SHP77 (cell line): ENCODE data around the gene DTNA.

Experiments used
- DNase-seq, 2 experiments: peaks; one replicate each; lab custom pipeline; 2025; lab: John Stamatoyannopoulos, UW

The DTNA gene

DNA sequence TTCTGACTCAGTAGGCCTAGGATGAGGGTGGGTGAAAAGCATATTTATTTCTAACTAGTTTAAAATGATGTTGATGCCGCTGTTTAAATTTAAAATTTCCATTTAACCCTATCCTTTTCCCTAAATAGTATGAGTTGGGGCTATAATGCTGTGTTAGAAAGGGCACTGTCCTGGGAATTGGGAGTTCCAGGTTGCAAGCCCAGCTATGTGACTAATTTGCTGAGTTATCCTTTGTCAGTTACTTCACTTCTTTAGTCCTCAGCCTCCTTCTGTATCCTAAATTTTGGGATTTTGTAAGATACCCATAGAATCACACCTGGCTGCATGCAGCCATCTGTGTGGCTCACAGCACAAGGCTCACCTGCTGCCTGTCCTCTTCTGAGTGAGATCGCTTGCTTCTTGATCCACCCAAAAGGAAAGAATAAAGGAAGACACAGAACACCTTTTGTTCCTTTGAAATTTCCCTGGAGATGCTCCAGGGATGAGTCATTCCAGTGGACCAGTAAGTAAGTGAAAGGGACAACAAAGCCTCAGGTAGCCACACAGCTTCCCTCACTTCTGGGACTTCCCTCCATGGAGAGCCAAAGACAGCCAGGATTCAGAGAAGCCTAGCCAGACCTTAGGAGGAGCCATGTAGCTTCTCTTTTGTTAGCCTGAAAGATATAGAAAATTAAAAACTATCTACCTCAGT lies 97.2 kb downstream of the DTNA start:
- no peak for DNase-seq

GRCh38 chr18:34808389-34808788 lies 98.3 kb downstream of the DTNA start:
- DNase-seq = no peak

DNA sequence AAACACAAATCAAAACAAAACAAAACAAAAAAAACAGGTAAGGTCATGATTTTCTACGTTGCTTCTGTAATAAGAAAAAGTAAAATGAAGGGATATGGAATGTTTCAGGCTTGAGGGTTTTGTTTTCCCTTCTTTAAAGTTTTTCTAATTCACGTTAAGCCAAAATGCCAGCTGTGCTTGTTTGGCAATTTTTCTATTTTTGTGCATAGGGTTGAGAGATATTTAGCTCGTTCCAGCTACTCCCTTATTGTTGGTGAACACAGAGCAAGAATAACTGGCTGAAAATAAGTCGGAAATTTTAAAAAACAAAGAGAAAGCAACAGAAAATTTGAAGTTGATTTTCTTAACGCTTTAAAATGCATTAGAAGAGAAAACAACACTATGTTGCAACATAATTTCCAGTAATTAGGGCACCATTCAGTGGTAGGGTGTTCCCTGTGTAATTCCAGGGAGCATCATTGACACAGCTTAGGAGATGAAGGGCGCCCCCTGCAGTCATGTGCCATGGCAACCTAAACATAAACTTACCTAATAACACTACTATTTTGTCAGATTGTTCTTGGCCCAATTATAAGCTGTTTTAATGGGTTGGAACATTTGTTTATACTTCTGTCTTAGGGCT lies 99.5 kb downstream of the DTNA start:
- peak; percentile 26 to 47 for DNase-seq

DNA sequence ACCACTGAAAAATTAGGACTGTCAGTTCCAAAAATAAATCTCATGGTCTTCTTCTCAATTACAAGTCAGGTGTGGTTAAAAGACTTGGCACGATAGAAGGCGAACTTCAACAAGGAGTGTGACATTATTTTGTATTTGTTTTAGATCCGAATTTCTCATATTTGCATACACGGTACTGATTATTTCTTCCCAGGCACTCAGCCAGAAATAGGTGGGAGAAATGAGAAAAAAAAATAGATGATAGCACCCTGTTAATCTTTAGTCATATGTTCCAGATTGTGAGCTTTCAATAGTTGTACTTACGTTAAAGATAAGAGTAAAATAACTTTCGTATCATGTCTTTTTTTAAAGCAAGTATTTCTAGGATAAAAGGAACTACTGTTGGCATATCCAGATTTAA lies 106.1 kb downstream of the DTNA start:
- no peak for DNase-seq

GRCh38 chr18:34817636-34818035 lies 107.5 kb downstream of the DTNA start:
- no peak for DNase-seq

- DNase-seq = no peak
Observed at GRCh38 chr18:34818064-34818463, 108.0 kb downstream of the DTNA start.

DNA sequence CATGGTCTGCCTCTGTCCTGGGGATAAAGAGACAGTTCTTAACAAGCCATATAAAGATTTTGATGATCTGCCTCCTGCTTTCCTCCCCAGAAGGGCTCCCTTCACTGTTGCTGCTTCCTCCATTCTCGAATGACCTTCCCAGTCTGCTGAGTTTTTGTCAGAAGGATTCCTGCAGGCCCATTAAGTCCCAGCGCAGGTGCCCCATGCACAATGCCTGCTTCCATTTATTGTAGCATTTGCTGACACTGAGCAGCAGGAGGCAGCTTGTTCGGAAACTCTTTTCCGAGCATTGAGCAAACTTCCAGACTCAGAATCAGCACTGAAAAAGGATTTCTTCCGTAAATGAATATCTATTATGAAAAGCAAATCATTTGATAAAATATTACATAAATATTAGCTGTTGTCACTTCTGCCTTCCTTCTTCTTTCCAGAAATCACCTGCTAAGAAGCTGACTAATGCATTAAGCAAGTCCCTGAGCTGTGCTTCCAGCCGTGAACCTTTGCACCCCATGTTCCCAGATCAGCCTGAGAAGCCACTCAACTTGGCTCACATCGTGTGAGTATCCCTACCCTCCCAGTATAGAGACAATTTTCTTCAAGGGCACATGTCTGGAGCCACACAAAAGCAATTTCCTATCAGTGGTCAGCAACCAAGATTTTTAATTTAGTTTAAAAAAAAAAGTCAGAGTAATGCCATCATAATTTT lies 110.4 kb downstream of the DTNA start:
- no peak for DNase-seq

- no peak for DNase-seq
Observed at GRCh38 chr18:34821669-34822210, 111.6 kb downstream of the DTNA start.

GRCh38 chr18:34828093-34828492 lies 118.0 kb downstream of the DTNA start:
- no peak for DNase-seq

DNA sequence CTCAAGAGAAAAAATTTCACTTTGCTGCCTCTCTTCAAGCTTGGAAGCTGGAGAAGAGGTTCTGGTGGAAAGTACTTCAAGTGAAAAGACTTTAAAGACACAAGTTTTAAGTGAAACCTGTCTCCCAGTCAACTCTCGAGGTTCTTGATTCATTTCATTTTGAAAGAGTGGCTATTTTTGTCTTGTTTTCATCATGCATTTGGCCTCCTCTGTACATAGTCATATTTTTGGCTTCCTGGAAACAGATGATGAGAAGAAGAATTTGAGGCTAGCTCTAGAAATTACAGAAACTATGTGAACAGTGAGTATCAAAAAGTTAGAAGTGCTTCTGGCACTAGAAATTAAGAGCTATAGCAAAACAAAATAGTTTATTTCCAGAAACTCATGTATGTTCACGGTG lies 124.8 kb downstream of the DTNA start:
- DNase-seq = no peak

GRCh38 chr18:34835466-34835865 lies 125.4 kb downstream of the DTNA start:
- DNase-seq = no peak

- no peak for DNase-seq
Observed at GRCh38 chr18:34837769-34838272, 127.7 kb downstream of the DTNA start.

- no peak for DNase-seq
Observed at GRCh38 chr18:34838669-34839068, 128.6 kb downstream of the DTNA start.

DNA sequence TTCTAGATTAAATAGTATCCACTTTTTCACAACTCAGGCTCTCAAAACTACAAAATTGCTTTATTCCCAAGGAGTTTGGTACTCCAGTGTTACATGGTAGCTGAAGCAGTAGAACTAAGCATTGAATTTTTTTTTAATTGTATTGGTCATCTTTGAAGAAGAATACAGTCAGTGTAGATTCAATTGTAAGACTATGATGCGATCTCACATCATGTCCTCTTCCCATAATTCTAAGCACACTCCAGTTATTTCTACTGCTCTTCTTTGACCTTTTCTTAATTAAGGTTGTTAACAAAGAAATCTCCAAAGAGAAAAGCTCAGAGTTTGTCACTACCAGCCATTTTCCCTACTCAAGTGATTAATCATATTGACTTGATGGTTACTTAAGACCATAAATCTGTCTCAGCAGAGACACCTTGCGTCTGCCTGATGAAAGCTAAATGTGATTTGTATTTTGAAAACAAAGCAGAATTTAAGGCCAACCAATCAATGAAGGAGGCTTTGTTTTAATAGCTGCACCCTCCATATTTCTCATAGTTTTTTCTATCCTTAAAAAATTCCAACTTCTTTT lies 130.2 kb downstream of the DTNA start:
- DNase-seq = no peak

GRCh38 chr18:34841891-34842290 lies 131.8 kb downstream of the DTNA start:
- DNase-seq = no peak

GRCh38 chr18:34844072-34844471 lies 134.0 kb downstream of the DTNA start:
- DNase-seq = no peak

GRCh38 chr18:34844732-34845459 lies 134.8 kb downstream of the DTNA start:
- DNase-seq = no peak

GRCh38 chr18:34847408-34847807 lies 137.3 kb downstream of the DTNA start:
- no peak for DNase-seq

DNA sequence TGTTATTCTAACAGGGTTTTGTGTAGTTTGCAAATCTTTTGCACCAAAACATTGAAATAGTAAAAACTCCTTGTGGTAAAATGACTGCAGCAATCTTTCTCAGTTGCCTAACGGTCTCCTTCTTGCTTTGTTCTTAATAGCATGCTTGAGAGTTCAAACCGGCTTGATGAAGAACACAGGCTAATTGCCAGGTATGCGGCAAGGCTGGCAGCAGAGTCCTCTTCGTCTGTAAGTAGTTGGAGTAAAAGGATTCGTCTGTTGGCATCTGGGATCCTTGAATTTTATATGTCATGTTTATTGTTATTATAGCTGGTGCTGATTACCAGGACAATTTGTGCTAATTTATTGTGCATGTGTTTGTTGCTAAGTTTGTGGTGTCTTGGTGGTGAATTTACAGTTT lies 138.1 kb downstream of the DTNA start:
- no peak for DNase-seq

DNA sequence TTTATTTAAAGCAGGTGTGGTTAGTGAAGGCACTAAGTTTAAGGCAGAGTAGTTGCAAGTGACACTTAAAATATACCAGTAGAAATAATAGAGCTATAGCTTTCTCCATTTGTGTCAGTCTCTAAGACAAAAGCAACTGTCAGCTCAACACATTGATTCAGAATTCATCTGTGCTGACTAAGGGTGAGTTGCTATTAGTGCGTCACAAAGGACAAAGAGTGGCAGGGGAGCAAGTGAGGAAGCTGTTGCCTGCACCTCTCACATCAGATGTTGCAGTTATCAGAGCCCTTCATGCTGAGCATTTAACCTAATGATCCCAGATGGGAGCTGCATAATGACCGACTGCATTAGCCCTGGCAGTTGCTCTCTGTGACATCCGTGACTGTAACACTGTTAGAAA lies 138.6 kb downstream of the DTNA start:
- DNase-seq = no peak

DNA sequence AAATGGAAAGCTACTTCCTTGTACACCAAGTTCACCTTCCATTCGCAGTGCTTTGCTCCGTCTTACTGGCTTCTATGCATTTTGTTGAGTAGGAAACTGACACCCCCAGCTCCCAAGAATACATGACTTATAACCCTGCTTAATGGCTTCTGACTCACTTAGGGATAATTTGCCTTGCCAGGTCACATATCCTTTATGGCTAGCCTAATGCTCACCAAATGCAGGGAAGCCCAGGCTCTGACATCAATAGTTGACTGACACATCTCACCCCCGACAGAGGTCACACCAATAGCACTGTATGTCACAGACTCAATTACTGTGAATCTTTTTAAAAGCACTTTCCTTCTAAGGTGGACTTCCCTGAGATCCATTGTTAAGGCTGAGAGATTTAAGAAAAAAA lies 147.2 kb downstream of the DTNA start:
- DNase-seq = no peak

DNA sequence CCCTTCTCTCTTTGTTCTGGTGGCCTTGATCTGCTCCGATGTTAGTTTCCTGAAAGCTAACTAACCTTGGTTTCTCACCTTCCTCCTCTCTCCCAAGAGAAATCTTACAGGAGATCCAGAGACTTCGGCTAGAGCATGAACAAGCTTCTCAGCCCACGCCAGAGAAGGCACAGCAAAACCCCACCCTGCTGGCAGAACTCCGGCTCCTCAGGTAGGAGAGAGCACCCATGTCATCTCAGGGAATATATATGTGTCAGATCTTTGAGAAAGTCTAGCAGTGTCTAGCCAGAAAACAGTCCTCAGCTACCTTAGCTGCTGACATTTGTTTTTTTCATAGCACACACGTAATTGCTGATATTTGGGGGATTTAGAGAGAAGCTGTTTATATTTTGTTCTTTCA lies 148.1 kb downstream of the DTNA start:
- no peak for DNase-seq
